Measurements from ENCODE around the gene RXFP4.

RXFP4 gene

GRCh38 chr1:155931332-155932038, 10.0 kb upstream of the RXFP4 start:
- no peak for DNase-seq (ENCODE audit: low spot score)

- no peak for DNase-seq (ENCODE audit: low spot score)
Observed at GRCh38 chr1:155932081-155932480, 9.4 kb upstream of the RXFP4 start.

- no peak for DNase-seq (ENCODE audit: low spot score)
Observed at GRCh38 chr1:155932487-155932886, 9.0 kb upstream of the RXFP4 start.

- DNase-seq (ENCODE audit: low spot score): no peak
Observed at GRCh38 chr1:155933591-155934096, 7.8 kb upstream of the RXFP4 start.

GRCh38 chr1:155934097-155934935, 7.1 kb upstream of the RXFP4 start, which contains the start of gene KHDC4:
KHDC4 (minus strand) TSS chr1:155934413; CDS start chr1:155934373, 40 bp downstream.
- DNase-seq (ENCODE audit: low spot score): peak; percentile 100

GRCh38 chr1:155934936-155935590, 6.4 kb upstream of the RXFP4 start:
- DNase-seq (ENCODE audit: low spot score): no peak

- DNase-seq (ENCODE audit: low spot score): peak; percentile 88
Observed at GRCh38 chr1:155938220-155938627, 3.2 kb upstream of the RXFP4 start.

- peak; percentile 42 for DNase-seq (ENCODE audit: low spot score)
Observed at GRCh38 chr1:155940482-155940992, 901 bp upstream of the RXFP4 start.

GRCh38 chr1:155941845-155942531, 550 bp downstream of the RXFP4 start:
- no peak for DNase-seq (ENCODE audit: low spot score)

GRCh38 chr1:155942578-155943141, 1.2 kb downstream of the RXFP4 start:
- no peak for DNase-seq (ENCODE audit: low spot score)

- no peak for DNase-seq (ENCODE audit: low spot score)
Observed at GRCh38 chr1:155944444-155944799, 3.0 kb downstream of the RXFP4 start.

GRCh38 chr1:155946633-155947219, 5.3 kb downstream of the RXFP4 start:
- no peak for DNase-seq (ENCODE audit: low spot score)

- no peak for DNase-seq (ENCODE audit: low spot score)
Observed at GRCh38 chr1:155947292-155947691, 5.9 kb downstream of the RXFP4 start.

- DNase-seq (ENCODE audit: low spot score): no peak
Observed at GRCh38 chr1:155947741-155948140, 6.3 kb downstream of the RXFP4 start.

GRCh38 chr1:155950829-155951228, 9.4 kb downstream of the RXFP4 start:
- DNase-seq (ENCODE audit: low spot score): no peak

- DNase-seq (ENCODE audit: low spot score): no peak
Observed at GRCh38 chr1:155951753-155952504, 10.5 kb downstream of the RXFP4 start.

- no peak for DNase-seq (ENCODE audit: low spot score)
Observed at GRCh38 chr1:155952505-155952890, 11.1 kb downstream of the RXFP4 start.

GRCh38 chr1:155954645-155955044, 13.2 kb downstream of the RXFP4 start:
- no peak for DNase-seq (ENCODE audit: low spot score)

- no peak for DNase-seq (ENCODE audit: low spot score)
Observed at GRCh38 chr1:155957411-155957915, 16.0 kb downstream of the RXFP4 start.
